ENCODE results near the gene DEAF1. TPM values are rescaled to one million over a fixed set of nuclear protein-coding genes. Genes with fewer than 3 reads are reported as not detected.
"Not testable (repeated sequence)": the region's sequence is repeated elsewhere in the genome, so short reads cannot be mapped to it uniquely, and the experiment has no call there.

The DEAF1 gene
- total and polyA plus RNA-seq, 2 experiments from 2014 or later = 42.6 to 47.8 TPM

DNA sequence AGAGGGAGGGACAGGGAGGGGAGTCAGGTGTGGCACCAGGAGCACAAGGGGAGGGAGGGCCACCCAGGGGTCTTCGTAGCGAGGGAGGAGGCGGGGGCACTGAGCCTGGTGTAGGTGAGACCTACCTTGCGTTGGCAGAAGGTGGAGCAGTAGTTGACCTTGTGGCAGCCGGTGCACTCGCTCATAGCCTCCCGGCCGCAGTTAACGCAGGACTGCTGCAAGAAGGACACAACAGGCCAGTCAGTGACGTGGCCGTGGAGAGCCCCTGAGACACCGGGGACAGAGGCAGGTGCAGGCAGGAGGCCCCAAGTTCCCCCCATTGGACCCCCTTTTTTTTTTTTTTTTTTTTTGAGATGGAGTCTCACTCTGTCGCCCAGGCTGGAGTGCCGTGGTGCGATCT lies 41.2 kb downstream of the DEAF1 start (continued):
- TF ChIP-seq, protein P1, sequence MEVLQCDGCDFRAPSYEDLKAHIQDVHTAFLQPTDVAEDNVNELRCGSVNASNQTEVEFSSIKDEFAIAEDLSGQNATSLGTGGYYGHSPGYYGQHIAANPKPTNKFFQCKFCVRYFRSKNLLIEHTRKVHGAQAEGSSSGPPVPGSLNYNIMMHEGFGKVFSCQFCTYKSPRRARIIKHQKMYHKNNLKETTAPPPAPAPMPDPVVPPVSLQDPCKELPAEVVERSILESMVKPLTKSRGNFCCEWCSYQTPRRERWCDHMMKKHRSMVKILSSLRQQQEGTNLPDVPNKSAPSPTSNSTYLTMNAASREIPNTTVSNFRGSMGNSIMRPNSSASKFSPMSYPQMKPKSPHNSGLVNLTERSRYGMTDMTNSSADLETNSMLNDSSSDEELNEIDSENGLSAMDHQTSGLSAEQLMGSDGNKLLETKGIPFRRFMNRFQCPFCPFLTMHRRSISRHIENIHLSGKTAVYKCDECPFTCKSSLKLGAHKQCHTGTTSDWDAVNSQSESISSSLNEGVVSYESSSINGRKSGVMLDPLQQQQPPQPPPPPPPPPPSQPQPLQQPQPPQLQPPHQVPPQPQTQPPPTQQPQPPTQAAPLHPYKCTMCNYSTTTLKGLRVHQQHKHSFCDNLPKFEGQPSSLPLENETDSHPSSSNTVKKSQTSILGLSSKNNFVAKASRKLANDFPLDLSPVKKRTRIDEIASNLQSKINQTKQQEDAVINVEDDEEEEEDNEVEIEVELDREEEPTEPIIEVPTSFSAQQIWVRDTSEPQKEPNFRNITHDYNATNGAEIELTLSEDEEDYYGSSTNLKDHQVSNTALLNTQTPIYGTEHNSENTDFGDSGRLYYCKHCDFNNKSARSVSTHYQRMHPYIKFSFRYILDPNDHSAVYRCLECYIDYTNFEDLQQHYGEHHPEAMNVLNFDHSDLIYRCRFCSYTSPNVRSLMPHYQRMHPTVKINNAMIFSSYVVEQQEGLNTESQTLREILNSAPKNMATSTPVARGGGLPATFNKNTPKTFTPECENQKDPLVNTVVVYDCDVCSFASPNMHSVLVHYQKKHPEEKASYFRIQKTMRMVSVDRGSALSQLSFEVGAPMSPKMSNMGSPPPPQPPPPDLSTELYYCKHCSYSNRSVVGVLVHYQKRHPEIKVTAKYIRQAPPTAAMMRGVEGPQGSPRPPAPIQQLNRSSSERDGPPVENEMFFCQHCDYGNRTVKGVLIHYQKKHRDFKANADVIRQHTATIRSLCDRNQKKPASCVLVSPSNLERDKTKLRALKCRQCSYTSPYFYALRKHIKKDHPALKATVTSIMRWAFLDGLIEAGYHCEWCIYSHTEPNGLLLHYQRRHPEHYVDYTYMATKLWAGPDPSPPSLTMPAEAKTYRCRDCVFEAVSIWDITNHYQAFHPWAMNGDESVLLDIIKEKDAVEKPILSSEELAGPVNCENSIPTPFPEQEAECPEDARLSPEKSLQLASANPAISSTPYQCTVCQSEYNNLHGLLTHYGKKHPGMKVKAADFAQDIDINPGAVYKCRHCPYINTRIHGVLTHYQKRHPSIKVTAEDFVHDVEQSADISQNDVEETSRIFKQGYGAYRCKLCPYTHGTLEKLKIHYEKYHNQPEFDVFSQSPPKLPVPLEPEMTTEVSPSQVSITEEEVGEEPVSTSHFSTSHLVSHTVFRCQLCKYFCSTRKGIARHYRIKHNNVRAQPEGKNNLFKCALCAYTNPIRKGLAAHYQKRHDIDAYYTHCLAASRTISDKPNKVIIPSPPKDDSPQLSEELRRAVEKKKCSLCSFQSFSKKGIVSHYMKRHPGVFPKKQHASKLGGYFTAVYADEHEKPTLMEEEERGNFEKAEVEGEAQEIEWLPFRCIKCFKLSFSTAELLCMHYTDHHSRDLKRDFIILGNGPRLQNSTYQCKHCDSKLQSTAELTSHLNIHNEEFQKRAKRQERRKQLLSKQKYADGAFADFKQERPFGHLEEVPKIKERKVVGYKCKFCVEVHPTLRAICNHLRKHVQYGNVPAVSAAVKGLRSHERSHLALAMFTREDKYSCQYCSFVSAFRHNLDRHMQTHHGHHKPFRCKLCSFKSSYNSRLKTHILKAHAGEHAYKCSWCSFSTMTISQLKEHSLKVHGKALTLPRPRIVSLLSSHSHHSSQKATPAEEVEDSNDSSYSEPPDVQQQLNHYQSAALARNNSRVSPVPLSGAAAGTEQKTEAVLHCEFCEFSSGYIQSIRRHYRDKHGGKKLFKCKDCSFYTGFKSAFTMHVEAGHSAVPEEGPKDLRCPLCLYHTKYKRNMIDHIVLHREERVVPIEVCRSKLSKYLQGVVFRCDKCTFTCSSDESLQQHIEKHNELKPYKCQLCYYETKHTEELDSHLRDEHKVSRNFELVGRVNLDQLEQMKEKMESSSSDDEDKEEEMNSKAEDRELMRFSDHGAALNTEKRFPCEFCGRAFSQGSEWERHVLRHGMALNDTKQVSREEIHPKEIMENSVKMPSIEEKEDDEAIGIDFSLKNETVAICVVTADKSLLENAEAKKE (CRISPR knock-in tag; IDR thresholded peaks at IDR 0.05) = no peak
- no peak for TF ChIP-seq EZH2phosphoT487 (IDR thresholded peaks at IDR 0.05; ENCODE audit: unreplicated experiment)

DNA sequence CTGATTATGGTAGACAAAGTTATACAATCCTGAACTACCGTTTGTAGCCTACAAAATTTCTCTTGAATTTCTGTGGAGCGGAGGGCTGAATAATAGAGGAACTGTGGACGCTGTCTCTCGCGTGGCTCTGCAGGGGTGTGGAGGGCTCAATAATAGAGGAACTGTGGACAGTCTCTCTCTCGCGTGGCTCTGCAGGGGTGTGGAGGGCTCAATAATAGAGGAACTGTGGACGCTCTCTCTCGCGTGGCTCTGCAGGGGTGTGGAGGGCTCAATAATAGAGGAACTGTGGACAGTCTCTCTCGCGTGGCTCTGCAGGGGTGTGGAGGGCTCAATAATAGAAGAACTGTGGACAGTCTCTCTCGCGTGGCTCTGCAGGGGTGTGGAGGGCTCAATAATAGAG lies 41.9 kb downstream of the DEAF1 start:
- not testable (repeated sequence) for H4K20me1 ChIP-seq (replicated peaks; ENCODE audit: insufficient read depth); H3K27ac ChIP-seq (ENCODE audit: low read depth); H3K27me3 ChIP-seq (ENCODE audit: insufficient read depth); H3K27ac Mint-ChIP-seq; H3K4me3 Mint-ChIP-seq; H3F3A ChIP-seq (replicated peaks; ENCODE audit: low read depth); H2AFZ ChIP-seq; H3K9me3 Mint-ChIP-seq; H3K36me3 ChIP-seq (ENCODE audit: insufficient read depth); ATAC-seq; H3K4me1 ChIP-seq (ENCODE audit: insufficient read depth); H3K4me1 Mint-ChIP-seq; H3K79me2 ChIP-seq (replicated peaks; ENCODE audit: insufficient read depth); H3K4me3 ChIP-seq; H3K4me2 ChIP-seq; DNase-seq (ENCODE audit: low spot score); H3K9me2 ChIP-seq (ENCODE audit: insufficient read depth)
- H3K27me3 Mint-ChIP-seq (ENCODE audit: insufficient read depth, low read depth, poor library complexity) = peaks cover 12% of the 10 kb centered on the region
- peaks cover 39% of the 10 kb centered on the region for H3K36me3 Mint-ChIP-seq (ENCODE audit: low read depth)

DNA sequence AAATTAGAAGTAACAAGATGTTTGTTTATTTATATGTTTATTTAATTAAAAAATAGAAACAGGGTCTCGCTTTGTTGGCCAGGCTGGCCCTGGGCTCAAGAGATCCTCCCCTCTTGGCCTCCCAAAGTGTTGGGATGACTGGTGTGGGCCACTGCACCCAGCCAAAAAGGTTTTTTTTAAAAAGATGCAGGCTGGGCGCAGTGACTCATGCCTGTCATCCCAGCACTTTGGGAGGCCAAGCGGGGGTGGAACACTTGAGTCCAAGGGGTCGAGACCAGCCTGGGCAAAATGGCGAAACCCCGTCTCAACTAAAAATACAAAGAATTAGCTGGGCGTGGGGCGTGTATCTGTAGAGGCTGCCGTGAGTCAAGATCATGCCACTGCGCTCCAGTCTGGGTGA lies 44.5 kb downstream of the DEAF1 start:
- Mint-ChIP-seq H3K27me3 (ENCODE audit: insufficient read depth, low read depth, poor library complexity) (peaks cover 15% of the 10 kb centered on the region), H3K9me3 (no peaks in the 10 kb centered on the region), H3K4me1 (peaks cover 3% of the 10 kb centered on the region; the same call in 2 of the 3 replicates), H3K27ac (no peak overlapping the region), H3K4me3 (no peak overlapping the region), H3K36me3 (ENCODE audit: low read depth) (peaks cover 46% of the 10 kb centered on the region)
- Histone ChIP-seq H3K9me2 (ENCODE audit: insufficient read depth) (no peaks in the 10 kb centered on the region), H3F3A (replicated peaks; ENCODE audit: low read depth) (0 out of 2 replicates have a peak, but pooled peaks cover 6% of the 10 kb centered on the region), H3K79me2 (replicated peaks; ENCODE audit: insufficient read depth) (no peaks in the 10 kb centered on the region), H2AFZ (no peak overlapping the region), H3K4me2 (no peak overlapping the region), H4K20me1 (replicated peaks; ENCODE audit: insufficient read depth) (no peaks in the 10 kb centered on the region; the same call in 1 of the 2 replicates), H3K27ac (ENCODE audit: low read depth) (0 out of 2 replicates have a peak overlapping the region, but pooled peaks have one; percentile 6), H3K27me3 (ENCODE audit: insufficient read depth) (no peaks in the 10 kb centered on the region), H3K4me3 (no peak overlapping the region), H3K36me3 (ENCODE audit: insufficient read depth) (peaks cover 4% of the 10 kb centered on the region; the same call in 1 of the 2 replicates), H3K4me1 (ENCODE audit: insufficient read depth) (no peaks in the 10 kb centered on the region; the same call in 1 of the 2 replicates)
- no peak for TF ChIP-seq POLR2AphosphoS5 (IDR thresholded peaks at IDR 0.05; ENCODE audit: low read depth)
- TF ChIP-seq STAT1 (IDR thresholded peaks at IDR 0.05; ENCODE audit: unreplicated experiment) = no peak
- no peak for TF ChIP-seq CREB1 (CRISPR knock-in tag; IDR thresholded peaks at IDR 0.05; ENCODE audit: low read depth)
- TF ChIP-seq, protein P2, sequence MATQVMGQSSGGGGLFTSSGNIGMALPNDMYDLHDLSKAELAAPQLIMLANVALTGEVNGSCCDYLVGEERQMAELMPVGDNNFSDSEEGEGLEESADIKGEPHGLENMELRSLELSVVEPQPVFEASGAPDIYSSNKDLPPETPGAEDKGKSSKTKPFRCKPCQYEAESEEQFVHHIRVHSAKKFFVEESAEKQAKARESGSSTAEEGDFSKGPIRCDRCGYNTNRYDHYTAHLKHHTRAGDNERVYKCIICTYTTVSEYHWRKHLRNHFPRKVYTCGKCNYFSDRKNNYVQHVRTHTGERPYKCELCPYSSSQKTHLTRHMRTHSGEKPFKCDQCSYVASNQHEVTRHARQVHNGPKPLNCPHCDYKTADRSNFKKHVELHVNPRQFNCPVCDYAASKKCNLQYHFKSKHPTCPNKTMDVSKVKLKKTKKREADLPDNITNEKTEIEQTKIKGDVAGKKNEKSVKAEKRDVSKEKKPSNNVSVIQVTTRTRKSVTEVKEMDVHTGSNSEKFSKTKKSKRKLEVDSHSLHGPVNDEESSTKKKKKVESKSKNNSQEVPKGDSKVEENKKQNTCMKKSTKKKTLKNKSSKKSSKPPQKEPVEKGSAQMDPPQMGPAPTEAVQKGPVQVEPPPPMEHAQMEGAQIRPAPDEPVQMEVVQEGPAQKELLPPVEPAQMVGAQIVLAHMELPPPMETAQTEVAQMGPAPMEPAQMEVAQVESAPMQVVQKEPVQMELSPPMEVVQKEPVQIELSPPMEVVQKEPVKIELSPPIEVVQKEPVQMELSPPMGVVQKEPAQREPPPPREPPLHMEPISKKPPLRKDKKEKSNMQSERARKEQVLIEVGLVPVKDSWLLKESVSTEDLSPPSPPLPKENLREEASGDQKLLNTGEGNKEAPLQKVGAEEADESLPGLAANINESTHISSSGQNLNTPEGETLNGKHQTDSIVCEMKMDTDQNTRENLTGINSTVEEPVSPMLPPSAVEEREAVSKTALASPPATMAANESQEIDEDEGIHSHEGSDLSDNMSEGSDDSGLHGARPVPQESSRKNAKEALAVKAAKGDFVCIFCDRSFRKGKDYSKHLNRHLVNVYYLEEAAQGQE (IDR thresholded peaks at IDR 0.05; ENCODE audit: unreplicated experiment) = no peak
- TF ChIP-seq EZH2 (IDR thresholded peaks at IDR 0.05; ENCODE audit: low read depth, unreplicated experiment) = no peak
- TF ChIP-seq, protein P3, sequence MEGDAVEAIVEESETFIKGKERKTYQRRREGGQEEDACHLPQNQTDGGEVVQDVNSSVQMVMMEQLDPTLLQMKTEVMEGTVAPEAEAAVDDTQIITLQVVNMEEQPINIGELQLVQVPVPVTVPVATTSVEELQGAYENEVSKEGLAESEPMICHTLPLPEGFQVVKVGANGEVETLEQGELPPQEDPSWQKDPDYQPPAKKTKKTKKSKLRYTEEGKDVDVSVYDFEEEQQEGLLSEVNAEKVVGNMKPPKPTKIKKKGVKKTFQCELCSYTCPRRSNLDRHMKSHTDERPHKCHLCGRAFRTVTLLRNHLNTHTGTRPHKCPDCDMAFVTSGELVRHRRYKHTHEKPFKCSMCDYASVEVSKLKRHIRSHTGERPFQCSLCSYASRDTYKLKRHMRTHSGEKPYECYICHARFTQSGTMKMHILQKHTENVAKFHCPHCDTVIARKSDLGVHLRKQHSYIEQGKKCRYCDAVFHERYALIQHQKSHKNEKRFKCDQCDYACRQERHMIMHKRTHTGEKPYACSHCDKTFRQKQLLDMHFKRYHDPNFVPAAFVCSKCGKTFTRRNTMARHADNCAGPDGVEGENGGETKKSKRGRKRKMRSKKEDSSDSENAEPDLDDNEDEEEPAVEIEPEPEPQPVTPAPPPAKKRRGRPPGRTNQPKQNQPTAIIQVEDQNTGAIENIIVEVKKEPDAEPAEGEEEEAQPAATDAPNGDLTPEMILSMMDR (conservative IDR thresholded peaks at IDR 0.05; ENCODE audit: low read depth in 2 of 2) = no peak
- TF ChIP-seq NANOG (IDR thresholded peaks at IDR 0.05; ENCODE audit: borderline replicate concordance) = no peak
- DNase-seq (ENCODE audit: low spot score) = no peak
- ATAC-seq = no peak

Data from GM23338 (cell line).